GM10847 (cell line): ENCODE results near the gene COMMD3.

ENCODE experiments used
- POLR2A ChIP-seq: IDR thresholded peaks from 2 replicates; pipeline ENCODE4 v1.6.1; 2011; ENCODE audit not compliant: insufficient read length; ENCODE audit errors: extremely low read depth

The COMMD3 gene

DNA sequence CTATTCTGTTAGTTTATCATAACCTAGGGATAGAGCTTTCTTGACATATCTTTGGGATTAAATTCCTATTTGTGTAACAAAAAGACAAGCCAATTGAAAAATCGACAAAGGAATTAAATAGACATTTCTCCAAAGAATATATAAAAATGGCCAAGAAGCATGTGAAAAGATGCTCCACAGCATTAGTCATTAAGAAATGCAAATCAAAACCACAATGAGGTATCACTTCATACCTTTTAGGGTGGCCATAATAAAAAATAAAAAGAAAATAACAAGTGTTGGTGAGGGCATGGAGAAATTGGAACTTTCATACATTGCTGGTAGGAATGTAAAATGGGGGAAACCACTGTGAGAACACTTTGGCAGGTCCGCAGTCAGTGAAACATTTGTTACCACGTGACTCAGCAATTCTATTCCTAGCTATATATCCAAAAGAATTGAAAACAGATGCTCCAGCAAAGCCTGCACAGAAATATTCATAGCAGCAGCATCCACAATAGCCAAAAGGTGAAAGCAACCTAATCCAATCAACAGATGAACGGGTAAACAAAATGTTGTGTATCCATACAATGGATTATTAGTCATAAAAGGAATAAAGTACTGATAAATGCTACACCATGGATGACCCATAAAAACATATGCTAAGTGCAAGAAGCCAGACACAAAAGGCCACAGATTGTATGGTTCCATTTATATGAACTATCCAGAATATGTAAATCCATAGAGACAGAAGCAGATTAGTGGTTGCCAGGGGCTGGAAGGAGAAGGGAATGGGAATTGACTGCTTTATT, 49.7 kb downstream of the COMMD3 start:
- no peak for TF ChIP-seq POLR2A

GRCh38 chr10:22366435-22366703, 50.2 kb downstream of the COMMD3 start:
- no peak for TF ChIP-seq POLR2A

- TF ChIP-seq POLR2A, result no peak
Measured at GRCh38 chr10:22366771-22367170, 50.6 kb downstream of the COMMD3 start.

DNA sequence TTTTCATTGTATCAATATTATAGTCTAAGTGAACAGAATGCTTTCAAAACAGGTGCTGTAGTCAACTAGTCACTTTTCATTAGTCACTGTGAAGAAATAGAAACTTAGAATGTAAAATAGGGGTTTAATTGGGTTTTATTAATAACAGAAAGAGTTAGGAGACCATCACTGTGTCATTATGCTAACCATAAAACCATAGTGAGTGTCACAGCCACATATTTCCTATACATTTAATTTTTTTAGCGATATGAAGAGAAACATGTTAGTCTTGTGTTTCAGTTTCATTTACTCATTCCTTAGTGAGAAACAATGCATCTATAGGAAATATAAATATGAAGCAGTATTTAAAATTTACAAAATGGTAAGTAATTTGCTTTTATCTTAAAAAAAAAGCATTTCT, 51.3 kb downstream of the COMMD3 start:
- TF ChIP-seq POLR2A, result no peak

GRCh38 chr10:22368402-22368801, 52.2 kb downstream of the COMMD3 start:
- TF ChIP-seq POLR2A, result no peak

- TF ChIP-seq POLR2A, result no peak
Measured at GRCh38 chr10:22368981-22369380, 52.8 kb downstream of the COMMD3 start.

- no peak for TF ChIP-seq POLR2A
Measured at GRCh38 chr10:22369434-22370072, 53.4 kb downstream of the COMMD3 start.
